ENCODE results near the gene CNDP2.

DNA sequence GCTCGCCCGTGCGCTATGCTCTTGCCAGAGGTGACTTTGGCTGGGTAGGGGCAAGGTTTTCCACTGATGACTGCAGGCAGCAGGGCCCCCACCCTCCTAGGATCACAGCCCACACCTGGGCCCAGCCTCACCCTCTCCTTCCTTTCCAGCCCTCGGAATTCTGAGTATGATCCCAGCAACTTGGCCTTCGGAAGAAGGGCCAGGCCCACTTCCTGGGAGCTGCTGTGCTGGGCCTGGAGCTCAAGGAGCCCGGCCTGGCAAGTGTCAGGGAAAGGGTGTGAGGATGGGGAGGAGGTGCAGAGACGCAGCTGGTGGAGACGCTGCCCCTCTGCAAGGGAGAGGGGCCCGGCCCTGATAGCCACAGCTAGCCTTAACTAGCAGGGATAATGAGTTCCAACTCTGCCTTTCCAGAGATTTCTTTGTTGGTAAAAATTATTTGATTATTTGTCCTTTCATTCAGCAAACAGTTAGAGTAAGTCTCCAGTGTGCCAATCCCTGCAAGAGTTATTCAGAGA lies 36.4 kb downstream of the CNDP2 start:
- TF ChIP-seq, protein P1, sequence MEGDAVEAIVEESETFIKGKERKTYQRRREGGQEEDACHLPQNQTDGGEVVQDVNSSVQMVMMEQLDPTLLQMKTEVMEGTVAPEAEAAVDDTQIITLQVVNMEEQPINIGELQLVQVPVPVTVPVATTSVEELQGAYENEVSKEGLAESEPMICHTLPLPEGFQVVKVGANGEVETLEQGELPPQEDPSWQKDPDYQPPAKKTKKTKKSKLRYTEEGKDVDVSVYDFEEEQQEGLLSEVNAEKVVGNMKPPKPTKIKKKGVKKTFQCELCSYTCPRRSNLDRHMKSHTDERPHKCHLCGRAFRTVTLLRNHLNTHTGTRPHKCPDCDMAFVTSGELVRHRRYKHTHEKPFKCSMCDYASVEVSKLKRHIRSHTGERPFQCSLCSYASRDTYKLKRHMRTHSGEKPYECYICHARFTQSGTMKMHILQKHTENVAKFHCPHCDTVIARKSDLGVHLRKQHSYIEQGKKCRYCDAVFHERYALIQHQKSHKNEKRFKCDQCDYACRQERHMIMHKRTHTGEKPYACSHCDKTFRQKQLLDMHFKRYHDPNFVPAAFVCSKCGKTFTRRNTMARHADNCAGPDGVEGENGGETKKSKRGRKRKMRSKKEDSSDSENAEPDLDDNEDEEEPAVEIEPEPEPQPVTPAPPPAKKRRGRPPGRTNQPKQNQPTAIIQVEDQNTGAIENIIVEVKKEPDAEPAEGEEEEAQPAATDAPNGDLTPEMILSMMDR (IDR thresholded peaks at IDR 0.05; ENCODE audit: poor library complexity), result no peak
- TF ChIP-seq EZH2 (IDR thresholded peaks at IDR 0.05; ENCODE audit: borderline replicate concordance), result no peak

All from hepatocyte (in vitro differentiated cells).